Measurements from ENCODE around the gene SYNGR4. TPM values are rescaled to one million over a fixed set of nuclear protein-coding genes. Genes with fewer than 3 reads are reported as not detected.
"Not testable (repeated sequence)": the region's sequence is repeated elsewhere in the genome, so short reads cannot be mapped to it uniquely, and the experiment has no call there.

The SYNGR4 gene
- 1.7 TPM for polyA plus RNA-seq (2012; ENCODE audit: insufficient read depth, insufficient read length, low read depth)

DNA sequence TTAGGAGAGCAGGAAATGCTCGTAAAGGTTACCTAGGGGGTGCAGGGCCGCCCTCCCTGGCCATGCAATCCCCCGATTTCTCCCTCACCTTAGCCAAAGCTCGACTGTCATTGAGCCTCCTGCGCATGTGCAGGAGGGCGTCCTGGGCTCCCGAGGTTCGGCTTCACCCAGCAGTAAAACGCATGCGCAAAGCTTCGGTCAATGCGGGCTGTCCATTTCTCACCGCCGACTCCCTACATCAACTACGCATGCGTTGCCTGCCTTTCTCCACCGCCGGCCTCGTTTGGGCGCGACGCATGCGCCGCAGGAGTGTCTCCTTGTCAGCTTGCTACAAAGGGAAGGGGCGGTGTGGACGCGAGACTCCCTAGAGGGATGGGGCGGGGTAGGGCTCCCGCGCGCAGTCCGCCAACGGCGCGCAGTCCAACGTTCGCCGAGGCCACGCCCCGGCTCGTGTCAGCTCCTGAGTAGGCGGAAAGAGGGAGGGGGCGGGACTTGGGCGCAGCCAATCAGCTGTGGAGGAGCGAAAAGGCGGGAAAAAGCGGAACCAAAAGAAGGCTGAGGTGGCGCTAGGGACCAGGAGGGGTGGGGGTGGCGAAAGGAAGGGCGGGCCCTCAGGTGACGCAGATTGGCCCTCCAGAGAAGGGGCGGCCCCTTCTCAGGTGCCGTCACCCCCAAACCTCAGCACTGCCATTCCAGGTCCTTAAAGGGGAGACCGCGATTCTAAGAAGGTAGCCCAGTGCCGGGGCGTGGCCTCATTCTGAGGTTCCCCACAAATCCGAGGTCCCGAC, at the start of gene SYNGR4, which contains the start of gene TMEM143:
Gene SYNGR4, plus strand, starts transcription at position 558 of the 788 bp plus-strand sequence. CDS start 1,476 bp downstream, outside the sequence.
Gene TMEM143, minus strand, starts transcription at position 131 of the 788 bp plus-strand sequence. Its CDS starts 20 bp downstream, at position 111.
- peak within 1 kb of the TSS; percentile 79 for H3K4me3 ChIP-seq (ENCODE audit: low read depth, low read length)
- H3K27me3 ChIP-seq = no peaks in the 10 kb centered on the region
- peak; percentile 99 for DNase-seq
- H3K4me1 ChIP-seq = peaks cover 4% of the 10 kb centered on the region
- TF ChIP-seq, protein P1, sequence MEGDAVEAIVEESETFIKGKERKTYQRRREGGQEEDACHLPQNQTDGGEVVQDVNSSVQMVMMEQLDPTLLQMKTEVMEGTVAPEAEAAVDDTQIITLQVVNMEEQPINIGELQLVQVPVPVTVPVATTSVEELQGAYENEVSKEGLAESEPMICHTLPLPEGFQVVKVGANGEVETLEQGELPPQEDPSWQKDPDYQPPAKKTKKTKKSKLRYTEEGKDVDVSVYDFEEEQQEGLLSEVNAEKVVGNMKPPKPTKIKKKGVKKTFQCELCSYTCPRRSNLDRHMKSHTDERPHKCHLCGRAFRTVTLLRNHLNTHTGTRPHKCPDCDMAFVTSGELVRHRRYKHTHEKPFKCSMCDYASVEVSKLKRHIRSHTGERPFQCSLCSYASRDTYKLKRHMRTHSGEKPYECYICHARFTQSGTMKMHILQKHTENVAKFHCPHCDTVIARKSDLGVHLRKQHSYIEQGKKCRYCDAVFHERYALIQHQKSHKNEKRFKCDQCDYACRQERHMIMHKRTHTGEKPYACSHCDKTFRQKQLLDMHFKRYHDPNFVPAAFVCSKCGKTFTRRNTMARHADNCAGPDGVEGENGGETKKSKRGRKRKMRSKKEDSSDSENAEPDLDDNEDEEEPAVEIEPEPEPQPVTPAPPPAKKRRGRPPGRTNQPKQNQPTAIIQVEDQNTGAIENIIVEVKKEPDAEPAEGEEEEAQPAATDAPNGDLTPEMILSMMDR (IDR thresholded peaks at IDR 0.05; ENCODE audit: low read depth, low read length) = no peak
- peaks cover 5% of the 10 kb centered on the region; the same call in 1 of the 2 replicates for H3K9me3 ChIP-seq
- no peaks in the 10 kb centered on the region for H3K36me3 ChIP-seq

DNA sequence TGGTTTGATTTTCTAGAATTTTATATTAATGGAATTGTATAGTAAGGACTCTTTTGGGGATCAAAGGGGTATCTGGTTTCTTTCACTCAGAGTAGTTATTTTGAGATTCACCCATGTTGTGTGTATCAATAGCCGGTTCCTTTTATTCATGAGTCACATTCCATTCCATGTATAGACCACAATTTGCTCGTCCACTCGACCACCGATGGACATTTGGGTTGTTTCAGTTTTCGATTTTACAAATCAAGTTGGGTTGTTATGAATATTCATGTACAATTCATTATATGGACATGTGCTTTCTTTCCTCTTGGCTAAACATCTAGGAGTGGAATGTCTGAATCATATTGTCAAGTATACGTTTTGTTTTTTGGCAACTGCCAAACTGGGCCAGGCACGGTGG, 48.5 kb upstream of the SYNGR4 start:
- H3K27me3 ChIP-seq = no peaks in the 10 kb centered on the region
- H3K9me3 ChIP-seq = no peaks in the 10 kb centered on the region
- TF ChIP-seq, protein P1 (IDR thresholded peaks at IDR 0.05; ENCODE audit: low read depth, low read length) = no peak
- no peak overlapping the region for H3K4me3 ChIP-seq (ENCODE audit: low read depth, low read length)
- peaks cover 6% of the 10 kb centered on the region for H3K4me1 ChIP-seq
- no peak for DNase-seq
- no peaks in the 10 kb centered on the region for H3K36me3 ChIP-seq

DNA sequence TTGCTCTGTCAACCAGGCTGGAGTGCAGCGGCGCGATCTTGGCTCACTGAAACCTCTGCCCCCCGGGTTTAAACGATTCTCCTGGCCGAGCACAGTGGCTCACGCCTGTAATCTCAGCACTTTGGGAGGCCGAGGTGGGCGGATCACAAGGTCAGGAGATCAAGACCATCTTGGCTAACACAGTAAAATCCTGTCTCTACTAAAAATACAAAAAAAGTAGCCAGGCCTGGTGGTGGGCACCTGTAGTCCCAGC, 46.5 kb upstream of the SYNGR4 start:
- DNase-seq; H3K4me3 ChIP-seq (ENCODE audit: low read depth, low read length); H3K27me3 ChIP-seq; H3K36me3 ChIP-seq; H3K9me3 ChIP-seq: not testable (repeated sequence)
- H3K4me1 ChIP-seq = peaks cover 16% of the 10 kb centered on the region

DNA sequence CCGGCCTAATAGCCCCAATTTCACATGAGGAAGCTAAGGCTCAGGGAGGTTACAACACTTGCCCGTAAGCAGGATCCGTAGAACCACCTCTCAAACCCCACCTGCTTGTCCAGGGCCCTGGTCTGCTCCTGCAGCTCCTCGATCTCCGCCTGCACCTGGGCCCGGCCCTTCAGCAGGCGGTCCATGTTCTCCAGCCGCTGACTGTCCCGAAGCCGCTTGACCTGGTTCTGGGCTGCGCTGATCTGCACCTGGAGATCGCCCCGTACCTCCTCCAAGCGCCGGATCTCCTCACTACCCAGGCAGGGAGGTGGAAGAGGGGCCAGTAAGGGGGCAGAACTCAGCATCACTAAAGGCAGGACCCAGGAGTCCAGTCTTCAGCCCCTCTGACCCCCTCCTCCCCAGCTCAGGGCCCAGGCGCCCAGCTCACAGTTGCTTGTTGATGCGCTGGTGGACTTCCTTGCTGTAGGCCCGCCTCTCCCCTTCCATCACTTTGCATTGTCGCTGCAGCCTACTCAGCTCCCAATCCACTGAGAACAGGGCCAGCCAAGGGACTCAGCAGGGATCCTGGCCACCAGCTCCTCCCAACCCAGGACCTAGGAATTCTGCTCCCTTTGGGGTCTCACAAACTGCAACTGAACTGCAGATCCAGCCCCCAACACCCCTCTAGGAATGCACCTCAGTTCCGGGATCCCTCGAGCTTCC, 45.7 kb upstream of the SYNGR4 start:
- no peak overlapping the region for H3K4me3 ChIP-seq (ENCODE audit: low read depth, low read length)
- no peaks in the 10 kb centered on the region for H3K9me3 ChIP-seq
- no peaks in the 10 kb centered on the region for H3K36me3 ChIP-seq
- H3K27me3 ChIP-seq = no peaks in the 10 kb centered on the region
- DNase-seq = no peak
- TF ChIP-seq, protein P1 (IDR thresholded peaks at IDR 0.05; ENCODE audit: low read depth, low read length) = no peak
- H3K4me1 ChIP-seq = peaks cover 18% of the 10 kb centered on the region

DNA sequence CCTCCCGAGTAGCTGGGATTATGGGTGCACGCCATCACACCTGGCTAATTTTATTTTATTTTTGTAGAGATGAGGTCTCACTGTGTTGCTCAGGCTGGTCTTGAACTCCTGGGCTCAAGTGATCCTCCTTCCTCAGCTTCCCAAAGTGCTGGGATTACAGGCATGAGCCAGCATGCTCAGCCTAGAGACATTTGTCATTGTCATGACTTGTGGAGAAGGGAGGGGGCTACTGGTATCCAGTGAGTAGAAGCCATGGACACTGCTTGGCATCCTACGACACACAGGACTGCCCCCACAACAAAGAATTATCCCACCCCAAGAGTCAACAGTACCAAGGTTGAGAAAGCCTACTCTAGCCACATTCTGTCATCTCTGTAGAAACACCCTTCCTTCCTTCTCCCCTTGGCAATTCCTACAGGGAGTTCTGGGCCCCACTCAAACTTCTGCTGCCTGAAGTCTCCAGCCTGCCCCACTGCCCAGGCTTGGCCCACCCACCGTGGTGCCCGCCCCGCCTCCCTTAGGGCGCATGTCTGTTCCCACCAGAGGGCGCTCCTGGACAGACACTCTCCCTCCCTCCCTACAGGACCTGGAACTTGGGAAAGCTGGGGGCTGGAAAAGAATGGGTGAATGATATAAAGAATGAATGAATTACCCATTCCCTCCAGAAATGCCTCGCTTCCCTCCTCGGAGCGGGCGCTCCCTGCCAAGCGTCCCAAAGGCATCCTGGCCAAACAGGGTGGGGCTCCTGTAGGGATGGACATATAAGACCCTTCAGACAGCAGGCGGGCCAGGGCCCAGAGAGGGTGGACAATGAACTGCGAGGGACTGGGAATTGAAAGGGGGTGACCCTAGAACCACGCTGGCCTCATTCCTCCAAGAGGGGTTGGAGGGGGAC, 44.3 kb upstream of the SYNGR4 start:
- Histone ChIP-seq H3K27me3 (no peaks in the 10 kb centered on the region), H3K36me3 (no peaks in the 10 kb centered on the region), H3K4me3 (ENCODE audit: low read depth, low read length) (no peak overlapping the region), H3K9me3 (no peaks in the 10 kb centered on the region), H3K4me1 (peaks cover 18% of the 10 kb centered on the region)
- peak; percentile 91 for DNase-seq
- TF ChIP-seq, protein P1 (IDR thresholded peaks at IDR 0.05; ENCODE audit: low read depth, low read length) = peak; percentile 86

DNA sequence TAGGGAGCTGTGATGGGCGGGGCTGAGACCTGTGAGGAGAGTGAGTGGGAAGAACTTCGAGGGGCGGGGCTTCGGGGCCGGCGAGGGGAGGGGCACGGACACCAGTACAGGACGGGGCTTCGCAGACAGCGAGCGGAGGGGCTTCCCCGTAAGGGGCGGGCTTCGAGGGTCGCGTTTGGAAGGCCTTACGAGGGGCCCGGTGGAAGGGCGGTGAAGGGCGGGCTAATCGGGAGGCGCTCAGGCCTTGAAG, 42.9 kb upstream of the SYNGR4 start:
- H3K27me3 ChIP-seq = no peaks in the 10 kb centered on the region
- DNase-seq = peak; percentile 99
- no peaks in the 10 kb centered on the region for H3K9me3 ChIP-seq
- H3K4me3 ChIP-seq (ENCODE audit: low read depth, low read length) = peak overlapping the region; percentile 56
- no peaks in the 10 kb centered on the region for H3K36me3 ChIP-seq
- peaks cover 23% of the 10 kb centered on the region for H3K4me1 ChIP-seq
- TF ChIP-seq, protein P1 (IDR thresholded peaks at IDR 0.05; ENCODE audit: low read depth, low read length) = no peak
